GM12878 (cell line): Measurements from ENCODE around the gene NELFE.
"Not testable (repeated sequence)": the region's sequence is repeated elsewhere in the genome, so short reads cannot be mapped to it uniquely, and the experiment has no call there.

ENCODE experiments used
- BMI1 ChIP-seq: fragments of 450-650 bp; IDR thresholded peaks from 2 replicates; pipeline ENCODE4 v1.6.1; 2016; ENCODE audit warnings: mild to moderate bottlenecking, moderate library complexity, borderline replicate concordance
- ETV6 ChIP-seq, 2 experiments: fragments of 450-650 bp in 1 of 2; IDR thresholded peaks in 1 of 2; conservative IDR thresholded peaks in 1 of 2; 2 replicates each; pipeline ENCODE4 v1.6.1; 2014; ENCODE audit warnings: antibody characterized with exemption in 1 of 2, borderline replicate concordance in 1 of 2, low read depth in 1 of 2, mild to moderate bottlenecking in 1 of 2, moderate library complexity in 1 of 2
- POLR2A ChIP-seq: IDR thresholded peaks from 2 replicates; pipeline ENCODE4 v1.6.1; 2011; ENCODE audit warnings: low read depth, mild to moderate bottlenecking, low read length
- POLR2AphosphoS2 ChIP-seq: IDR thresholded peaks from 2 replicates; pipeline ENCODE4 v1.6.1; 2011; ENCODE audit warnings: low read depth, mild to moderate bottlenecking, low read length, improper control_type of control experiment, moderate library complexity
- TF ChIP-seq, protein P1 (sequence below): fragments of 450-650 bp; IDR thresholded peaks from 2 replicates; pipeline ENCODE4 v1.6.1; 2017; ENCODE audit warnings: mild to moderate bottlenecking
- TF ChIP-seq, protein P2 (sequence below), 3 experiments: IDR thresholded peaks in 2 of 3; conservative IDR thresholded peaks in 1 of 3; 2 replicates each; pipeline ENCODE4 v1.5.1; 2011; ENCODE audit warnings: low read depth in 3 of 3, low read length in 3 of 3, mild to moderate bottlenecking in 3 of 3, control low read depth in 2 of 3, moderate library complexity in 2 of 3, inconsistent platforms in 1 of 3, mixed read lengths in 1 of 3; ENCODE audit not compliant: control insufficient read depth in 2 of 3, insufficient read depth in 1 of 3; ENCODE audit errors: extremely low read depth in 1 of 3
- TF ChIP-seq, protein P3 (sequence below): IDR thresholded peaks from 2 replicates; pipeline ENCODE4 v1.6.1; 2012; ENCODE audit warnings: mild to moderate bottlenecking, low read depth, low read length

DNA sequence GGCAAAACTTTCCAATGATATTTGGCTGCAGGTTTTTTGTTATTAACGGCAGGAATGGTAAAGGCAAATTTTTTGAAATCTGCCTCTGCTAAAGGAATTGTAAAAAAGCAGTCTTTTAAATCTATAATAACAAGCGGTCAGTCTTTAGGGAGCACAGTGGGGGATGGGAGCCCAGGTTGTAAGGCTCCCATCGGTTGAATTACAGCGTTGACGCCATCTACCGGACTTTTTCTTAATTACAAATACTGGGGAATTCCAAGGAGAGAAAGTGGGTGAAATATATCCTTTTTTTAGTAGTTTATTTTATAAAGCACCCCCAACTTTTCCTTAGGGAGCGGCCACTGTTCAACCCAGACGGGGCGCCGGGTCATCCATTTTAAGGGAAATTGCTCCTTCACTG is 30.6 kb upstream of the NELFE start:
- TF ChIP-seq POLR2A; BMI1; POLR2AphosphoS2; ETV6 (conservative IDR thresholded peaks at IDR 0.05 in 1 of 2, IDR thresholded peaks at IDR 0.05 in 1 of 2; ENCODE audit: borderline replicate concordance in 1 of 2, low read depth in 1 of 2): not testable (repeated sequence)
- TF ChIP-seq, protein P1, sequence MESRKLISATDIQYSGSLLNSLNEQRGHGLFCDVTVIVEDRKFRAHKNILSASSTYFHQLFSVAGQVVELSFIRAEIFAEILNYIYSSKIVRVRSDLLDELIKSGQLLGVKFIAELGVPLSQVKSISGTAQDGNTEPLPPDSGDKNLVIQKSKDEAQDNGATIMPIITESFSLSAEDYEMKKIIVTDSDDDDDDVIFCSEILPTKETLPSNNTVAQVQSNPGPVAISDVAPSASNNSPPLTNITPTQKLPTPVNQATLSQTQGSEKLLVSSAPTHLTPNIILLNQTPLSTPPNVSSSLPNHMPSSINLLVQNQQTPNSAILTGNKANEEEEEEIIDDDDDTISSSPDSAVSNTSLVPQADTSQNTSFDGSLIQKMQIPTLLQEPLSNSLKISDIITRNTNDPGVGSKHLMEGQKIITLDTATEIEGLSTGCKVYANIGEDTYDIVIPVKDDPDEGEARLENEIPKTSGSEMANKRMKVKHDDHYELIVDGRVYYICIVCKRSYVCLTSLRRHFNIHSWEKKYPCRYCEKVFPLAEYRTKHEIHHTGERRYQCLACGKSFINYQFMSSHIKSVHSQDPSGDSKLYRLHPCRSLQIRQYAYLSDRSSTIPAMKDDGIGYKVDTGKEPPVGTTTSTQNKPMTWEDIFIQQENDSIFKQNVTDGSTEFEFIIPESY: not testable (repeated sequence)
- TF ChIP-seq, protein P2, sequence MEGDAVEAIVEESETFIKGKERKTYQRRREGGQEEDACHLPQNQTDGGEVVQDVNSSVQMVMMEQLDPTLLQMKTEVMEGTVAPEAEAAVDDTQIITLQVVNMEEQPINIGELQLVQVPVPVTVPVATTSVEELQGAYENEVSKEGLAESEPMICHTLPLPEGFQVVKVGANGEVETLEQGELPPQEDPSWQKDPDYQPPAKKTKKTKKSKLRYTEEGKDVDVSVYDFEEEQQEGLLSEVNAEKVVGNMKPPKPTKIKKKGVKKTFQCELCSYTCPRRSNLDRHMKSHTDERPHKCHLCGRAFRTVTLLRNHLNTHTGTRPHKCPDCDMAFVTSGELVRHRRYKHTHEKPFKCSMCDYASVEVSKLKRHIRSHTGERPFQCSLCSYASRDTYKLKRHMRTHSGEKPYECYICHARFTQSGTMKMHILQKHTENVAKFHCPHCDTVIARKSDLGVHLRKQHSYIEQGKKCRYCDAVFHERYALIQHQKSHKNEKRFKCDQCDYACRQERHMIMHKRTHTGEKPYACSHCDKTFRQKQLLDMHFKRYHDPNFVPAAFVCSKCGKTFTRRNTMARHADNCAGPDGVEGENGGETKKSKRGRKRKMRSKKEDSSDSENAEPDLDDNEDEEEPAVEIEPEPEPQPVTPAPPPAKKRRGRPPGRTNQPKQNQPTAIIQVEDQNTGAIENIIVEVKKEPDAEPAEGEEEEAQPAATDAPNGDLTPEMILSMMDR (IDR thresholded peaks at IDR 0.05 in 2 of 3, conservative IDR thresholded peaks at IDR 0.05 in 1 of 3; ENCODE audit: control insufficient read depth in 2 of 3, extremely low read depth in 1 of 3, insufficient read depth in 1 of 3, low read depth in 3 of 3, low read length in 3 of 3): not testable (repeated sequence)
- TF ChIP-seq, protein P3, sequence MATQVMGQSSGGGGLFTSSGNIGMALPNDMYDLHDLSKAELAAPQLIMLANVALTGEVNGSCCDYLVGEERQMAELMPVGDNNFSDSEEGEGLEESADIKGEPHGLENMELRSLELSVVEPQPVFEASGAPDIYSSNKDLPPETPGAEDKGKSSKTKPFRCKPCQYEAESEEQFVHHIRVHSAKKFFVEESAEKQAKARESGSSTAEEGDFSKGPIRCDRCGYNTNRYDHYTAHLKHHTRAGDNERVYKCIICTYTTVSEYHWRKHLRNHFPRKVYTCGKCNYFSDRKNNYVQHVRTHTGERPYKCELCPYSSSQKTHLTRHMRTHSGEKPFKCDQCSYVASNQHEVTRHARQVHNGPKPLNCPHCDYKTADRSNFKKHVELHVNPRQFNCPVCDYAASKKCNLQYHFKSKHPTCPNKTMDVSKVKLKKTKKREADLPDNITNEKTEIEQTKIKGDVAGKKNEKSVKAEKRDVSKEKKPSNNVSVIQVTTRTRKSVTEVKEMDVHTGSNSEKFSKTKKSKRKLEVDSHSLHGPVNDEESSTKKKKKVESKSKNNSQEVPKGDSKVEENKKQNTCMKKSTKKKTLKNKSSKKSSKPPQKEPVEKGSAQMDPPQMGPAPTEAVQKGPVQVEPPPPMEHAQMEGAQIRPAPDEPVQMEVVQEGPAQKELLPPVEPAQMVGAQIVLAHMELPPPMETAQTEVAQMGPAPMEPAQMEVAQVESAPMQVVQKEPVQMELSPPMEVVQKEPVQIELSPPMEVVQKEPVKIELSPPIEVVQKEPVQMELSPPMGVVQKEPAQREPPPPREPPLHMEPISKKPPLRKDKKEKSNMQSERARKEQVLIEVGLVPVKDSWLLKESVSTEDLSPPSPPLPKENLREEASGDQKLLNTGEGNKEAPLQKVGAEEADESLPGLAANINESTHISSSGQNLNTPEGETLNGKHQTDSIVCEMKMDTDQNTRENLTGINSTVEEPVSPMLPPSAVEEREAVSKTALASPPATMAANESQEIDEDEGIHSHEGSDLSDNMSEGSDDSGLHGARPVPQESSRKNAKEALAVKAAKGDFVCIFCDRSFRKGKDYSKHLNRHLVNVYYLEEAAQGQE: not testable (repeated sequence)
